ENCODE measurements around the gene CDC42EP1.

- TF ChIP-seq POLR2A (IDR thresholded peaks at IDR 0.05; ENCODE audit: low read length): no peak
- TF ChIP-seq GATA1 (IDR thresholded peaks at IDR 0.05; ENCODE audit: low read depth, low read length): no peak
Observed at GRCh38 chr22:37560608-37561211, 430 bp downstream of the CDC42EP1 start.

Measured in erythroblast (primary cell).